ENCODE results near the gene ADCK1.

Gene ADCK1

DNA sequence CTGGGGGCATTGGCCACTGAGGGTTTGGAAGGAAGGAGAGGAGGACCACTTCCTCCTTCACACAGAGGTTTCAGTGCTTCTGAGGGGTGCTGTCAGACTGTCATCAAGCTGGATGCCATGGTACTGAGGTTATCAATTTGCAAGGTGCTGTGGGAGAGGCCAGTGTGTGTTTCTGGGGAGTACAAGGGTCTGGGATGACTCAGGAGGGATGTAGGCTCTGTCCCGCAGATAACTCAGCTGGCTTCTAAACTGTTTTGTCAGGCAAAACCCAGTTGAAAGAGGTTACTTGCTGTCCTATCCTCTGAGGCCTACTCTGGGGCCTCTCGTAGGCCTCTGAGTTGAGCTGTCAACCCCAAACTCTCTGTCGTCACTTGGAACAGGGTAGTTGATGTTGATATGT is 22.8 kb downstream of the ADCK1 start:
- H3K27me3 ChIP-seq (ENCODE audit: insufficient read depth, low read length): no peaks in the 10 kb centered on the region
- WGBS (ENCODE audit: extremely low coverage, insufficient coverage, insufficient read length): no CpG with 5 or more reads among the region's 3 CpGs

GRCh38 chr14:77823378-77823777 is 23.5 kb downstream of the ADCK1 start:
- Histone ChIP-seq H3K4ac (ENCODE audit: low read depth, low read length) (no peak overlapping the region), H3K23ac (ENCODE audit: low read length) (no peak overlapping the region), H3K4me3 (ENCODE audit: low read depth, low read length) (no peak overlapping the region), H3K18ac (ENCODE audit: low read length) (no peak overlapping the region), H2BK120ac (ENCODE audit: insufficient read depth, low read length, poor library complexity) (no peak overlapping the region), H2BK12ac (ENCODE audit: low read length) (no peak overlapping the region), H4K8ac (ENCODE audit: low read depth, low read length) (no peak overlapping the region), H3K79me2 (ENCODE audit: control insufficient read depth, insufficient read depth, low read length, poor library complexity) (no peaks in the 10 kb centered on the region), H3K4me1 (ENCODE audit: control insufficient read depth in 1 of 2, insufficient read depth in 2 of 2, low read length in 2 of 2) (no peaks in the 10 kb centered on the region), H3K27me3 (ENCODE audit: insufficient read depth, low read length) (no peaks in the 10 kb centered on the region), H2AK5ac (ENCODE audit: low read length) (no peak overlapping the region), H2BK5ac (ENCODE audit: low read depth, low read length, poor library complexity) (no peak overlapping the region), H2AFZ (ENCODE audit: insufficient read depth, low read length, poor library complexity) (no peak overlapping the region), H3K36me3 (ENCODE audit: control insufficient read depth in 1 of 2, insufficient read depth in 2 of 2, low read length in 2 of 2) (peaks cover 0 to 3% of the 10 kb centered on the region in 2 experiments), H3K79me1 (ENCODE audit: low read length) (no peaks in the 10 kb centered on the region), H4K91ac (ENCODE audit: low read depth, low read length) (no peak overlapping the region), H3K4me2 (ENCODE audit: low read length) (no peak overlapping the region), H3K9ac (ENCODE audit: low read length) (no peak overlapping the region), H3K27ac (ENCODE audit: low read depth, low read length) (no peak overlapping the region), H4K12ac (ENCODE audit: low read depth, low read length) (no peak overlapping the region), H3K9me3 (ENCODE audit: insufficient read depth, low read depth, low read length) (no peaks in the 10 kb centered on the region), H3K14ac (ENCODE audit: low read length) (no peak overlapping the region)
- no peak for DNase-seq
- no CpG with 5 or more reads among the region's 3 CpGs for WGBS (ENCODE audit: extremely low coverage, insufficient coverage, insufficient read length)

More for the DNA sequence above, 22.8 kb downstream of the ADCK1 start:
- Histone ChIP-seq H2BK12ac (ENCODE audit: low read length) (no peak overlapping the region), H3K14ac (ENCODE audit: low read length) (no peak overlapping the region), H2BK120ac (ENCODE audit: insufficient read depth, low read length, poor library complexity) (no peak overlapping the region), H3K4me1 (ENCODE audit: control insufficient read depth in 1 of 2, insufficient read depth in 2 of 2, low read length in 2 of 2) (no peaks in the 10 kb centered on the region), H3K79me1 (ENCODE audit: low read length) (no peaks in the 10 kb centered on the region), H3K4me2 (ENCODE audit: low read length) (no peak overlapping the region), H3K4ac (ENCODE audit: low read depth, low read length) (no peak overlapping the region), H4K8ac (ENCODE audit: low read depth, low read length) (no peak overlapping the region), H2AFZ (ENCODE audit: insufficient read depth, low read length, poor library complexity) (no peak overlapping the region), H2AK5ac (ENCODE audit: low read length) (no peak overlapping the region), H4K12ac (ENCODE audit: low read depth, low read length) (no peak overlapping the region), H3K36me3 (ENCODE audit: control insufficient read depth in 1 of 2, insufficient read depth in 2 of 2, low read length in 2 of 2) (peaks cover 0 to 3% of the 10 kb centered on the region in 2 experiments), H4K91ac (ENCODE audit: low read depth, low read length) (no peak overlapping the region), H3K18ac (ENCODE audit: low read length) (no peak overlapping the region), H2BK5ac (ENCODE audit: low read depth, low read length, poor library complexity) (no peak overlapping the region), H3K9me3 (ENCODE audit: insufficient read depth, low read depth, low read length) (no peaks in the 10 kb centered on the region), H3K27ac (ENCODE audit: low read depth, low read length) (no peak overlapping the region), H3K23ac (ENCODE audit: low read length) (no peak overlapping the region), H3K4me3 (ENCODE audit: low read depth, low read length) (no peak overlapping the region), H3K79me2 (ENCODE audit: control insufficient read depth, insufficient read depth, low read length, poor library complexity) (no peaks in the 10 kb centered on the region), H3K9ac (ENCODE audit: low read length) (no peak overlapping the region)
- no peak for DNase-seq

DNA sequence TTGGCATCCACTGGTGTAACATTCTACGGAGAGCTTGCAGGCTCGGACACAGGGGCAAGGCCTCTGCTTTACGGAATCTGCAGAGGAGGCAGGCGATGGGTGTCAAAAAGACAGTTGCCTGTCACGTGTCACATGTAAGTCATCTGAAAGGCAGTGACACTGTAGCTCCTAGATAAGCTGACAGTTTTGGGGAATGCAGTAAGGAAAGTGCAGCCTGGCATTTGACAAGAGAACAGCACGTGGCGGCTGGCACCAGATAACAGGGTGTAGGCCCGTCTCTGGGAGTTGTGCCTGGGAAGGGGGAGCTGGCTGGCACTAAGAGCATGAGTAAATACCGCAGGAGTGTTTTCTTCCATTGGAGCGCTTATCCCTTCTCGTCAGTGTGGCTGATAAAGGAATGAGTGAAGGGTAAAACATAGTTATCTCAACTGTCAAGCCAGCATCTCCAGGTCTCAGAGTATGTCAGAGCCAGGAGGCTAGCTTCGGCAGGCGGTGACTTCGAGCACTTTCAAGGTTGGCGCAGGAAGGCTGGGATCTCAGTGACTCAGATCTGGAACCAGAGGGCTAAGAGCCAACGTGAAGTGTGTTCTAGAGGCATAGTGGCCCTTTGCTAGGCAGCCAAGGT is 26.1 kb downstream of the ADCK1 start:
- H3K79me2 ChIP-seq (ENCODE audit: control insufficient read depth, insufficient read depth, low read length, poor library complexity): no peaks in the 10 kb centered on the region
- no CpG with 5 or more reads among the region's 16 CpGs for WGBS (ENCODE audit: extremely low coverage, insufficient coverage, insufficient read length)
- H3K9ac ChIP-seq (ENCODE audit: low read length): no peak overlapping the region
- no peak overlapping the region for H2AFZ ChIP-seq (ENCODE audit: insufficient read depth, low read length, poor library complexity)
- no peak overlapping the region for H3K23ac ChIP-seq (ENCODE audit: low read length)
- no peaks in the 10 kb centered on the region for H3K9me3 ChIP-seq (ENCODE audit: insufficient read depth, low read depth, low read length)
- no peak overlapping the region for H2AK5ac ChIP-seq (ENCODE audit: low read length)
- peaks cover 2% of the 10 kb centered on the region for H3K79me1 ChIP-seq (ENCODE audit: low read length)
- H3K27me3 ChIP-seq (ENCODE audit: insufficient read depth, low read length): no peaks in the 10 kb centered on the region
- no peak overlapping the region for H3K4me3 ChIP-seq (ENCODE audit: low read depth, low read length)
- no peak overlapping the region for H2BK5ac ChIP-seq (ENCODE audit: low read depth, low read length, poor library complexity)
- DNase-seq: no peak
- peaks cover 0 to 3% of the 10 kb centered on the region in 2 experiments for H3K36me3 ChIP-seq (ENCODE audit: control insufficient read depth in 1 of 2, insufficient read depth in 2 of 2, low read length in 2 of 2)
- no peak overlapping the region for H4K8ac ChIP-seq (ENCODE audit: low read depth, low read length)
- H3K4ac ChIP-seq (ENCODE audit: low read depth, low read length): no peak overlapping the region
- no peak overlapping the region for H4K12ac ChIP-seq (ENCODE audit: low read depth, low read length)
- no peak overlapping the region for H3K4me2 ChIP-seq (ENCODE audit: low read length)
- H2BK120ac ChIP-seq (ENCODE audit: insufficient read depth, low read length, poor library complexity): no peak overlapping the region
- H3K14ac ChIP-seq (ENCODE audit: low read length): no peak overlapping the region
- no peak overlapping the region for H3K27ac ChIP-seq (ENCODE audit: low read depth, low read length)
- H4K91ac ChIP-seq (ENCODE audit: low read depth, low read length): no peak overlapping the region
- no peak overlapping the region for H2BK12ac ChIP-seq (ENCODE audit: low read length)
- H3K18ac ChIP-seq (ENCODE audit: low read length): no peak overlapping the region
- H3K4me1 ChIP-seq (ENCODE audit: control insufficient read depth in 1 of 2, insufficient read depth in 2 of 2, low read length in 2 of 2): peaks cover 0 to 3% of the 10 kb centered on the region in 2 experiments

DNA sequence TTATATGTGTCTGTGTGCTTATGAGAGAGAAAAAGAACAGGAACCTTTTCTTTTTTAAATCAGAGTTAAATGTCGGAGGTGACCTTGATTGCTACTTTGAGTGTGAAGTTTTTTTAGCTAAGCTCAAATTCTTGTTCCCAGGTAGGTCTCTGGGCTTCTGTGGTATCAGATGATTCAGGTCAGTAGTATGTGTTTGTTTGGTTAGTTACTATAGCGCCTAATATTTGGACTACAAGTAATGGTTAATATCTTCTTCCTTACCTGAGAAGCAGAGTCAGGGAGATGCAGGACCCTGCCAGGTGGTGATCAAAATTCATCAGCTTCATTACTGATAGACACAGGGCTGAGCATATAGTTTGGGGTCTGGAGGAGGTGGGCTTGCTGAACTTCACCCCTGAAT is 30.8 kb downstream of the ADCK1 start:
- no peak overlapping the region for H3K23ac ChIP-seq (ENCODE audit: low read length)
- peaks cover 2% of the 10 kb centered on the region for H3K79me1 ChIP-seq (ENCODE audit: low read length)
- no peaks in the 10 kb centered on the region for H3K9me3 ChIP-seq (ENCODE audit: insufficient read depth, low read depth, low read length)
- no peak overlapping the region for H2AFZ ChIP-seq (ENCODE audit: insufficient read depth, low read length, poor library complexity)
- no peak overlapping the region for H4K8ac ChIP-seq (ENCODE audit: low read depth, low read length)
- no peaks in the 10 kb centered on the region for H3K36me3 ChIP-seq (ENCODE audit: control insufficient read depth in 1 of 2, insufficient read depth in 2 of 2, low read length in 2 of 2)
- DNase-seq: peak in 1 of 2 donors; percentile 84
- no peak overlapping the region for H3K18ac ChIP-seq (ENCODE audit: low read length)
- H2BK12ac ChIP-seq (ENCODE audit: low read length): no peak overlapping the region
- no peak overlapping the region for H4K12ac ChIP-seq (ENCODE audit: low read depth, low read length)
- H3K27ac ChIP-seq (ENCODE audit: low read depth, low read length): no peak overlapping the region
- no peak overlapping the region for H3K4ac ChIP-seq (ENCODE audit: low read depth, low read length)
- no CpG with 5 or more reads among the region's 2 CpGs for WGBS (ENCODE audit: extremely low coverage, insufficient coverage, insufficient read length)
- H3K4me1 ChIP-seq (ENCODE audit: control insufficient read depth in 1 of 2, insufficient read depth in 2 of 2, low read length in 2 of 2): peaks cover 0 to 3% of the 10 kb centered on the region in 2 experiments
- no peak overlapping the region for H4K91ac ChIP-seq (ENCODE audit: low read depth, low read length)
- H2AK5ac ChIP-seq (ENCODE audit: low read length): no peak overlapping the region
- H3K4me2 ChIP-seq (ENCODE audit: low read length): no peak overlapping the region
- H2BK120ac ChIP-seq (ENCODE audit: insufficient read depth, low read length, poor library complexity): no peak overlapping the region
- H3K79me2 ChIP-seq (ENCODE audit: control insufficient read depth, insufficient read depth, low read length, poor library complexity): no peaks in the 10 kb centered on the region
- H3K27me3 ChIP-seq (ENCODE audit: insufficient read depth, low read length): no peaks in the 10 kb centered on the region
- no peak overlapping the region for H3K9ac ChIP-seq (ENCODE audit: low read length)
- H2BK5ac ChIP-seq (ENCODE audit: low read depth, low read length, poor library complexity): peak overlapping the region; percentile 27
- no peak overlapping the region for H3K14ac ChIP-seq (ENCODE audit: low read length)
- H3K4me3 ChIP-seq (ENCODE audit: low read depth, low read length): no peak overlapping the region
